ENCODE measurements around the gene OBP2A. TPM values are rescaled to one million over a fixed set of nuclear protein-coding genes. Genes with fewer than 3 reads are reported as not detected.

OBP2A gene
- total RNA-seq, 1 experiment from 2014 or later: not detected

- Histone ChIP-seq H3K36me3 (no peaks in the 10 kb centered on the region), H3K4me3 (no peak overlapping the region), H3K27me3 (no peaks in the 10 kb centered on the region), H3K9me3 (no peaks in the 10 kb centered on the region)
- DNase-seq: no peak
Observed at GRCh38 chr9:135579889-135580660, 34.1 kb downstream of the OBP2A start.

- no peak overlapping the region for H3K4me3 ChIP-seq
- no peaks in the 10 kb centered on the region for H3K27me3 ChIP-seq
- no peaks in the 10 kb centered on the region for H3K9me3 ChIP-seq
- H3K36me3 ChIP-seq: no peaks in the 10 kb centered on the region
- DNase-seq: no peak
Observed at GRCh38 chr9:135580664-135581380, 34.9 kb downstream of the OBP2A start.

- Histone ChIP-seq H3K36me3 (no peaks in the 10 kb centered on the region), H3K27me3 (no peaks in the 10 kb centered on the region), H3K9me3 (no peaks in the 10 kb centered on the region), H3K4me3 (no peak overlapping the region)
- DNase-seq: no peak
Observed at GRCh38 chr9:135581636-135582426, 35.9 kb downstream of the OBP2A start.

GRCh38 chr9:135582541-135582940, 36.6 kb downstream of the OBP2A start:
- Histone ChIP-seq H3K9me3 (no peaks in the 10 kb centered on the region), H3K27me3 (no peaks in the 10 kb centered on the region), H3K4me3 (no peak overlapping the region), H3K36me3 (no peaks in the 10 kb centered on the region)
- DNase-seq: no peak

GRCh38 chr9:135582966-135583687, 37.2 kb downstream of the OBP2A start:
- peak; percentile 37 for DNase-seq

GRCh38 chr9:135583688-135584011, 37.7 kb downstream of the OBP2A start:
- DNase-seq: no peak
- Histone ChIP-seq H3K27me3 (no peaks in the 10 kb centered on the region), H3K4me3 (no peak overlapping the region), H3K9me3 (no peaks in the 10 kb centered on the region), H3K36me3 (no peaks in the 10 kb centered on the region)

More at GRCh38 chr9:135582966-135583687, 37.2 kb downstream of the OBP2A start:
- H3K36me3 ChIP-seq: no peaks in the 10 kb centered on the region
- H3K4me3 ChIP-seq: no peak overlapping the region
- no peaks in the 10 kb centered on the region for H3K27me3 ChIP-seq
- no peaks in the 10 kb centered on the region for H3K9me3 ChIP-seq

- no peak overlapping the region for H3K4me3 ChIP-seq
- H3K9me3 ChIP-seq: no peaks in the 10 kb centered on the region
- DNase-seq: no peak
- no peaks in the 10 kb centered on the region for H3K27me3 ChIP-seq
- no peaks in the 10 kb centered on the region for H3K36me3 ChIP-seq
Observed at GRCh38 chr9:135584371-135584770, 38.4 kb downstream of the OBP2A start.

- Histone ChIP-seq H3K4me3 (no peak overlapping the region), H3K27me3 (no peaks in the 10 kb centered on the region), H3K9me3 (no peaks in the 10 kb centered on the region), H3K36me3 (no peaks in the 10 kb centered on the region)
- no peak for DNase-seq
Observed at GRCh38 chr9:135584934-135585333, 39.0 kb downstream of the OBP2A start.

- Histone ChIP-seq H3K27me3 (no peaks in the 10 kb centered on the region), H3K4me3 (no peak overlapping the region), H3K36me3 (no peaks in the 10 kb centered on the region), H3K9me3 (no peaks in the 10 kb centered on the region)
- DNase-seq: no peak
Observed at GRCh38 chr9:135586601-135587109, 40.7 kb downstream of the OBP2A start.

- DNase-seq: no peak
- no peak overlapping the region for H3K4me3 ChIP-seq
Observed at GRCh38 chr9:135587658-135588057, 41.7 kb downstream of the OBP2A start.

GRCh38 chr9:135588371-135588770, 42.4 kb downstream of the OBP2A start:
- no peak overlapping the region for H3K4me3 ChIP-seq
- no peak for DNase-seq

More at GRCh38 chr9:135587658-135588057, 41.7 kb downstream of the OBP2A start:
- H3K36me3 ChIP-seq: no peaks in the 10 kb centered on the region
- H3K9me3 ChIP-seq: no peaks in the 10 kb centered on the region
- no peaks in the 10 kb centered on the region for H3K27me3 ChIP-seq

GRCh38 chr9:135588886-135589595, 43.1 kb downstream of the OBP2A start:
- no peak for DNase-seq
- Histone ChIP-seq H3K9me3 (no peaks in the 10 kb centered on the region), H3K36me3 (no peaks in the 10 kb centered on the region), H3K27me3 (no peaks in the 10 kb centered on the region), H3K4me3 (no peak overlapping the region)

More at GRCh38 chr9:135588371-135588770, 42.4 kb downstream of the OBP2A start:
- Histone ChIP-seq H3K36me3 (no peaks in the 10 kb centered on the region), H3K27me3 (no peaks in the 10 kb centered on the region), H3K9me3 (no peaks in the 10 kb centered on the region)

GRCh38 chr9:135589596-135590485, 43.9 kb downstream of the OBP2A start:
- Histone ChIP-seq H3K36me3 (no peaks in the 10 kb centered on the region), H3K4me3 (no peak overlapping the region), H3K9me3 (peaks cover under 1% of the 10 kb centered on the region; the same call in 1 of the 2 replicates), H3K27me3 (no peaks in the 10 kb centered on the region)
- DNase-seq: no peak

GRCh38 chr9:135590486-135591079, 44.7 kb downstream of the OBP2A start:
- H3K4me3 ChIP-seq: no peak overlapping the region
- no peaks in the 10 kb centered on the region for H3K36me3 ChIP-seq
- no peak for DNase-seq
- no peaks in the 10 kb centered on the region for H3K27me3 ChIP-seq
- peaks cover 2% of the 10 kb centered on the region; the same call in 1 of the 2 replicates for H3K9me3 ChIP-seq

All from MG63 (cell line).